GM12801 (cell line): Measurements from ENCODE around the gene APOE.
"Not testable (repeated sequence)": the region's sequence is repeated elsewhere in the genome, so short reads cannot be mapped to it uniquely, and the experiment has no call there.

Experiments
- CTCF ChIP-seq: IDR thresholded peaks from one replicate; pipeline ENCODE4 v1.5.1; 2011; ENCODE audit warnings: control low read depth; ENCODE audit not compliant: insufficient read length; ENCODE audit errors: extremely low read depth

APOE gene

DNA sequence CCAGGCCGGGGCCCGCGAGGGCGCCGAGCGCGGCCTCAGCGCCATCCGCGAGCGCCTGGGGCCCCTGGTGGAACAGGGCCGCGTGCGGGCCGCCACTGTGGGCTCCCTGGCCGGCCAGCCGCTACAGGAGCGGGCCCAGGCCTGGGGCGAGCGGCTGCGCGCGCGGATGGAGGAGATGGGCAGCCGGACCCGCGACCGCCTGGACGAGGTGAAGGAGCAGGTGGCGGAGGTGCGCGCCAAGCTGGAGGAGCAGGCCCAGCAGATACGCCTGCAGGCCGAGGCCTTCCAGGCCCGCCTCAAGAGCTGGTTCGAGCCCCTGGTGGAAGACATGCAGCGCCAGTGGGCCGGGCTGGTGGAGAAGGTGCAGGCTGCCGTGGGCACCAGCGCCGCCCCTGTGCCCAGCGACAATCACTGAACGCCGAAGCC, 3.3 kb downstream of the APOE start:
- no peak for TF ChIP-seq CTCF

DNA sequence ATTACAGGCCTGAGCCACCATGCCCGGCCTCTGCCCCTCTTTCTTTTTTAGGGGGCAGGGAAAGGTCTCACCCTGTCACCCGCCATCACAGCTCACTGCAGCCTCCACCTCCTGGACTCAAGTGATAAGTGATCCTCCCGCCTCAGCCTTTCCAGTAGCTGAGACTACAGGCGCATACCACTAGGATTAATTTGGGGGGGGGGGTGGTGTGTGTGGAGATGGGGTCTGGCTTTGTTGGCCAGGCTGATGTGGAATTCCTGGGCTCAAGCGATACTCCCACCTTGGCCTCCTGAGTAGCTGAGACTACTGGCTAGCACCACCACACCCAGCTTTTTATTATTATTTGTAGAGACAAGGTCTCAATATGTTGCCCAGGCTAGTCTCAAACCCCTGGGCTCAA, 4.2 kb downstream of the APOE start:
- no peak for TF ChIP-seq CTCF

DNA sequence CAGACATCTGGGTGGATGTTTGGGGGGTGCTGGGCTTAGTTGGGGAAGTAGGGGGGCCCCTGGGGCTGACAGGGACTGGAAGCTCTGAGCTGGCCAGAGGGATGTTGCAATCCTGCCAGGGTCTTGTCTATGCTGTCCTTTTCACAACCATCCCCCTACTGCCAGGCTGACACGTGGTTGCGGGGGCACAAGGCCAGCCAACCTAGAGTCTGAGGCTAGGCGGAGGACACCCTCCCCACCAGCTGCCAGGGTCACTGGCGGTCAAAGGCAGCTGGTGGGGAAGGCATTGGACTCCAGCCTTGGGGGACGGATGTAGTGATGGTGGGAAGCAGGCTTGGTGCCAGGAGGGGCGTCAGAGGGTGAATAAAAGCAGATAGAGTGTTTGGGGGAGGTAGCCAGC, 7.3 kb downstream of the APOE start:
- TF ChIP-seq CTCF: no peak

GRCh38 chr19:44914433-44915206, 9.0 kb downstream of the APOE start, which contains the start of gene APOC1:
APOC1 (plus strand) TSS chr19:44914608; CDS start chr19:44914892, 284 bp downstream.
- not testable (repeated sequence) for TF ChIP-seq CTCF

- TF ChIP-seq CTCF: no peak
Measured at GRCh38 chr19:44924243-44924725, 18.7 kb downstream of the APOE start.

DNA sequence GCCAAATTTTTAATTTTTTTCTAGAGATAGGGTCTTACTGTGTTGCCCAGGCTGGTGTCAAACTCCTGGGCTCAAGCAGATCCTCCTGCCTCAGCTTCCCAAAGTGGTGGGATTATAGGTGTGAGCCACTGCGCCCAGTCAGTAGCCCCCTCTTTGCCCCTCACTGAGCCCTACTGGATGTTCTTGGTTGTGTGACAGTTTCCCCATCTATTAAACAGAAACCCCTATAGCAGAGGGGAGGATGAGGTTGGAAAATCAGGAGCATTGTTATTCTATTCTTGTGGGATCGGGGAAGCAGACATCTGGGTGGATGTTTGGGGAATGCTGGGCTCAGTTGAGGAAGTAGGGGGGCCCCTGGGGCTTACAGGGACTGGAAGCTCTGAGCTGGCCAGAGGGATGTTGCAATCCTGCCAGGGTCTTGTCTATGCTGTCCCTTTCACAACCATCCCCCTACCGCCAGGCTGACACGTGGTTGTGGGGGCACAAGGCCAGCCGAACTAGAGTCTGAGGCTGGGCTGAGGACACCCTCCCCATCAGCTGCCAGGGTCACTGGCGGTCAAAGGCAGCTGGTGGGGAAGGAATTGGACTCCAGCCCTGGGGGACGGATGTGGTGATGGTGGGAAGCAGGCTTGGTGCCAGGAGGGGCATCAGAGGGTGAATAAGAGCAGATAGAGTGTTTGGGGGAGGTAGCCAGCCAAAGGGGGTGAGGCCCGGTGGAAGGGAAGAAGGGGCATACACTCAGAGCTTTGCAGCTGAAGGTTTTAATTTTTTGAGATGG, 19.7 kb downstream of the APOE start:
- no peak for TF ChIP-seq CTCF

DNA sequence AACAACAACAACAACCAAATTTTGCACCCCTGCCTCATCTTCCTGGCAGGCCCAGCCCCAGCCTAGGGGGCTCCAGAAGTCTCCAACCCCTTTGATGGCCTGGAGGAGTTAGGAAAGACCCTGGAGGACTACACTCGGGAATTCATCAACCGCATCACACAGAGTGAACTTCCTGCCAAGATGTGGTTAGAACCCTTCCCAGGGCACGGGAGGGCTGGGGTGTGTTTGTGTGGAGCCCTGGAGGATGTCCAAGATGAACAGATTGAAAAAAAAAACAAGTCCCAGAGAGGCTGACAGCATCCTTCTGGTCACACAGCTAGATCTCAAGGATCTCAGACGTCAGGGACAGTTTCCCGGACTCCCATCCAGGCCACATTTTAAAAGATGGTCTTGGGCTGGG, 22.1 kb downstream of the APOE start:
- TF ChIP-seq CTCF: no peak
